Fibroblast of pulmonary artery (primary cell): ENCODE data around the gene MAN2A1.
"Not testable (repeated sequence)": the region's sequence is repeated elsewhere in the genome, so short reads cannot be mapped to it uniquely, and the experiment has no call there.

Source experiments
- DNase-seq: peaks from one replicate; pipeline ENCODE4 v3.0.0-alpha.2; 2010; ENCODE audit warnings: low read depth
- H3K4me3 ChIP-seq: replicated peaks from 2 replicates; pipeline ENCODE4 v1.5.1; 2011; ENCODE audit warnings: low read depth, mild to moderate bottlenecking, control low read depth, low read length, moderate library complexity
- CTCF ChIP-seq: IDR thresholded peaks from 2 replicates; pipeline ENCODE4 v1.5.1; 2011; ENCODE audit warnings: mild to moderate bottlenecking, control low read depth, low read length, inconsistent platforms; ENCODE audit errors: missing control alignments

Gene MAN2A1

GRCh38 chr5:109826426-109826825 is 136.7 kb downstream of the MAN2A1 start:
- TF ChIP-seq CTCF = no peak
- H3K4me3 ChIP-seq = no peak overlapping the region
- no peak for DNase-seq

- TF ChIP-seq CTCF = no peak
- no peak overlapping the region for H3K4me3 ChIP-seq
- no peak for DNase-seq
Measured at GRCh38 chr5:109829331-109829730, 139.6 kb downstream of the MAN2A1 start.

DNA sequence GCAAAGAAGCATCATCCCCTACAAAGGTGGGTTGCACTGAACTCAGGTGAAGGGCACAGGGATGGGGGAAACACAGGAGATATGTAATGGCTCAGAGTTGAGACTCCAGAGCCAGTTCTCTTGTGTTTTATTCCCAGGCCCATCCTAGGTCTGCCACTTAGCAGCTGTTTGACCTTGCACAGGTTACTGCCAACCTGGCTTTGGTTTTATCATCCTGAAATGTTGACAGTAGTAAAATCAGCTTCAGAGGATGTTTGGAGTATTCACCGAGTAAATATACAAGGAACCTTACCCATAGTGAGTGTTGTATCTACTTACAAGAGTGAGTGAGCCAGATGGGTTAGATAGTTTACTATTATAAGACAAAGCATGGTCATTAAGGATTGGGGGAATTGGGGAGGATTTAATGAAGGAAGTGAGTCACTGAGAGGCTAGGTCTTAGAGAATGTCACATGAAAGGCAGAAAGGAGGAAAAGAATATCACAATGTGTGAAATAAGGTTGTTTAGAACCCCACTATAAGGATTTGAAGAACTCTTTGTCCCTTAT is 141.3 kb downstream of the MAN2A1 start:
- H3K4me3 ChIP-seq = no peak overlapping the region
- no peak for DNase-seq
- TF ChIP-seq CTCF = no peak

GRCh38 chr5:109832207-109833188 is 142.8 kb downstream of the MAN2A1 start:
- H3K4me3 ChIP-seq, DNase-seq: not testable (repeated sequence)

DNA sequence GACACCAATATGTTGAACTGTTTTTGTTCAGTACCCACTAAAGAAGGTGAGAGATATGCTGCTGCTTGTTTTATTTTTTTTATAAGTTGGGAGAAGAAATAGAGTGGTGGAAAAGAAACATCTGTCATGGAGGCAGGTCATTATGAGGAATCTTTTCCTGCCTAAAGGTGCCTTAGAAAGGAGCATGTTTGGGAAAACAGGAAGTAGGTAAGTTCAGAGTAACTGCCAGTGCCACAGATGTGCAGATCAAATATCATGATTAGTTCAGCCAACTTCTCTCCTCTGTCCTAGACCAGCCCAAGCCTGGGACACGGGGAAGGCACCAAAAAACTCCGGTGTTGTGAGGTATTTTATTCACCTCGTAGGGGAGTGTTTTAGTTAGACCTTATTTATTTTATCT is 144.2 kb downstream of the MAN2A1 start:
- no peak overlapping the region for H3K4me3 ChIP-seq
- DNase-seq = no peak
- no peak for TF ChIP-seq CTCF

DNA sequence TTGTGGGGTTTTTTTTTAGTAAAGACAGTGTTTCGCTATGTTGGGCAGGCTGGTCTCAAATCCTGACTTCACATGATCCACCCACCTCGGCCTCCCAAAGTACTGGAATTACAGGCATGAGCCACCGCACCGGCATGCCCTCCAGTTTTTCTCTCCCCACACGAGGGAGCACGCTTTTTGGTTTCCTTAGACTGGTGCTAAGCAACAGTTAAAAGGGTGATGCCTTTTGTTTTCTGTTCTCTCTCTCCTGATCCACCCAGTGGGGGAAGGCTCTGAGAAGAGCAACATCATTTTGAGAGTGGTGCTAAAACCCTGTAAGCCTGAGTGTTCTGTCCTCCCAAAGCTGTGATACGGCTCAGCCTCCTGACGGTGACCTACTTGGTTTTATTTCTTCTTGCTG is 146.6 kb downstream of the MAN2A1 start:
- no peak for TF ChIP-seq CTCF
- no peak overlapping the region for H3K4me3 ChIP-seq
- DNase-seq = no peak

- no peak for DNase-seq
- H3K4me3 ChIP-seq = no peak overlapping the region
- no peak for TF ChIP-seq CTCF
Measured at GRCh38 chr5:109837231-109837861, 147.6 kb downstream of the MAN2A1 start.
